Measurements from ENCODE around the gene SCAMP4. TPM values are rescaled to one million over a fixed set of nuclear protein-coding genes. Genes with fewer than 3 reads are reported as not detected.

The SCAMP4 gene
- total and polyA plus RNA-seq, 9 of the 15 experiments (the other 6 are each of a cell fraction or from before 2014, with no cell fraction given) = 0.81 to 45.9 (median 12.8) TPM

- TF ChIP-seq PATZ1 (CRISPR knock-in tag; IDR thresholded peaks at IDR 0.05; ENCODE audit: borderline replicate concordance) (no peak), ZHX1 (conservative IDR thresholded peaks at IDR 0.05; ENCODE audit: low read length) (no peak), GABPB1 (CRISPR knock-in tag; IDR thresholded peaks at IDR 0.05) (peak; percentile 21; the same call in 1 of the 2 replicates), GATA2 (CRISPR knock-in tag; IDR thresholded peaks at IDR 0.05) (no peak), SIRT6 (IDR thresholded peaks at IDR 0.05; ENCODE audit: low read depth, low read length) (no peak), CSDE1 (IDR thresholded peaks at IDR 0.05) (no peak), ZNF146 (CRISPR knock-in tag; IDR thresholded peaks at IDR 0.05; ENCODE audit: unreplicated experiment) (no peak), CEBPZ (IDR thresholded peaks at IDR 0.05; ENCODE audit: borderline replicate concordance, low read depth, low read length) (no peak), MYC (IDR thresholded peaks at IDR 0.05; ENCODE audit: low read depth, low read length) (peak; percentile 60), MYC (CRISPR knock-in tag; IDR thresholded peaks at IDR 0.05; ENCODE audit: borderline replicate concordance, low read depth) (no peak), MEIS2 (IDR thresholded peaks at IDR 0.05; ENCODE audit: partially characterized antibody) (no peak), MCM7 (IDR thresholded peaks at IDR 0.05) (no peak), MEF2D (tag; conservative IDR thresholded peaks at IDR 0.05; ENCODE audit: low read depth) (no peak), ZBTB33 (CRISPR knock-in tag; IDR thresholded peaks at IDR 0.05) (no peak), NFATC3 (IDR thresholded peaks at IDR 0.05) (no peak), CREB1 (IDR thresholded peaks at IDR 0.05) (no peak), CREB1 (CRISPR knock-in tag; IDR thresholded peaks at IDR 0.05) (no peak), PHF20 (IDR thresholded peaks at IDR 0.05; ENCODE audit: partially characterized antibody) (no peak)
Observed at GRCh38 chr19:1873524-1874473, 31.4 kb upstream of the SCAMP4 start (continued).

Data from K562 (cell line).